Measurements from ENCODE around the gene MAPK4. TPM values are rescaled to one million over a fixed set of nuclear protein-coding genes. Genes with fewer than 3 reads are reported as not detected.

The MAPK4 gene
- total RNA-seq, 1 donor = not detected

DNA sequence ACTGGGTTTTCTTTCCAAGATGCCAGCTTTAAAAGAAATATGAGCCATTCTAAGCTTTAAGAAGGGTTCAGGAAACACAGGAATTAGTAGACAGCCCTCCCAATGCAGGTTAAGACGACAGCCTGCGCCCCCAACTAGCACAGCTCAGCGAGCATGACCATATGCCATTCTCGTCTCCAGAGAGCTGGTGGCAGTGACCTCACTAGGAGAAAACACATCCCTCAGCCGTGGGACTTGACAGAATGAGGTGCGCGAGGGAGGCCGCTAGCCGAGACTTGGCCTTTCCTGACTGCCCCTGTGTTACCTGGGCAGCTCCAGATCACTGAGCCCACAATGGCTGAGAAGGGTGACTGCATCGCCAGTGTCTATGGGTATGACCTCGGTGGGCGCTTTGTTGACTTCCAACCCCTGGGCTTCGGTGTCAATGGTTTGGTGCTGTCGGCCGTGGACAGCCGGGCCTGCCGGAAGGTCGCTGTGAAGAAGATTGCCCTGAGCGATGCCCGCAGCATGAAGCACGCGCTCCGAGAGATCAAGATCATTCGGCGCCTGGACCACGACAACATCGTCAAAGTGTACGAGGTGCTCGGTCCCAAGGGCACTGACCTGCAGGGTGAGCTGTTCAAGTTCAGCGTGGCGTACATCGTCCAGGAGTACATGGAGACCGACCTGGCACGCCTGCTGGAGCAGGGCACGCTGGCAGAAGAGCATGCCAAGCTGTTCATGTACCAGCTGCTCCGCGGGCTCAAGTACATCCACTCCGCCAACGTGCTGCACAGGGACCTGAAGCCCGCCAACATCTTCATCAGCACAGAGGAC lies 103.9 kb downstream of the MAPK4 start:
- Histone ChIP-seq H3K36me3 (ENCODE audit: insufficient read depth, low read length) (no peaks in the 10 kb centered on the region), H4K20me1 (ENCODE audit: insufficient read depth, low read length) (no peaks in the 10 kb centered on the region), H2AFZ (ENCODE audit: low read length) (no peak overlapping the region), H3K27me3 (ENCODE audit: insufficient read depth, low read length) (no peaks in the 10 kb centered on the region), H3K9me3 (ENCODE audit: low read depth, low read length) (no peaks in the 10 kb centered on the region), H3K79me2 (ENCODE audit: insufficient read depth, low read length) (no peaks in the 10 kb centered on the region), H3K4me1 (ENCODE audit: insufficient read depth, low read length) (no peaks in the 10 kb centered on the region), H3K4me2 (ENCODE audit: insufficient read depth, low read length) (no peak overlapping the region), H3K4me3 (ENCODE audit: insufficient read depth, low read length) (no peak overlapping the region), H3K27ac (ENCODE audit: low read depth, low read length) (no peak overlapping the region)
- no peak for DNase-seq (ENCODE audit: insufficient read length, low spot score, missing footprints)
- TF ChIP-seq, protein P1, sequence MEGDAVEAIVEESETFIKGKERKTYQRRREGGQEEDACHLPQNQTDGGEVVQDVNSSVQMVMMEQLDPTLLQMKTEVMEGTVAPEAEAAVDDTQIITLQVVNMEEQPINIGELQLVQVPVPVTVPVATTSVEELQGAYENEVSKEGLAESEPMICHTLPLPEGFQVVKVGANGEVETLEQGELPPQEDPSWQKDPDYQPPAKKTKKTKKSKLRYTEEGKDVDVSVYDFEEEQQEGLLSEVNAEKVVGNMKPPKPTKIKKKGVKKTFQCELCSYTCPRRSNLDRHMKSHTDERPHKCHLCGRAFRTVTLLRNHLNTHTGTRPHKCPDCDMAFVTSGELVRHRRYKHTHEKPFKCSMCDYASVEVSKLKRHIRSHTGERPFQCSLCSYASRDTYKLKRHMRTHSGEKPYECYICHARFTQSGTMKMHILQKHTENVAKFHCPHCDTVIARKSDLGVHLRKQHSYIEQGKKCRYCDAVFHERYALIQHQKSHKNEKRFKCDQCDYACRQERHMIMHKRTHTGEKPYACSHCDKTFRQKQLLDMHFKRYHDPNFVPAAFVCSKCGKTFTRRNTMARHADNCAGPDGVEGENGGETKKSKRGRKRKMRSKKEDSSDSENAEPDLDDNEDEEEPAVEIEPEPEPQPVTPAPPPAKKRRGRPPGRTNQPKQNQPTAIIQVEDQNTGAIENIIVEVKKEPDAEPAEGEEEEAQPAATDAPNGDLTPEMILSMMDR (IDR thresholded peaks at IDR 0.05; ENCODE audit: extremely low read depth, low read depth, low read length) = no peak

GRCh38 chr18:50665015-50665414 lies 105.1 kb downstream of the MAPK4 start:
- TF ChIP-seq, protein P1 (IDR thresholded peaks at IDR 0.05; ENCODE audit: extremely low read depth, low read depth, low read length) = no peak
- no peak overlapping the region for H3K4me2 ChIP-seq (ENCODE audit: insufficient read depth, low read length)
- no peak overlapping the region for H3K27ac ChIP-seq (ENCODE audit: low read depth, low read length)
- H3K79me2 ChIP-seq (ENCODE audit: insufficient read depth, low read length) = no peaks in the 10 kb centered on the region
- H4K20me1 ChIP-seq (ENCODE audit: insufficient read depth, low read length) = no peaks in the 10 kb centered on the region
- no peak for DNase-seq (ENCODE audit: insufficient read length, low spot score, missing footprints)
- H3K27me3 ChIP-seq (ENCODE audit: insufficient read depth, low read length) = no peaks in the 10 kb centered on the region
- no peak overlapping the region for H2AFZ ChIP-seq (ENCODE audit: low read length)
- H3K4me3 ChIP-seq (ENCODE audit: insufficient read depth, low read length) = no peak overlapping the region
- H3K4me1 ChIP-seq (ENCODE audit: insufficient read depth, low read length) = no peaks in the 10 kb centered on the region
- no peaks in the 10 kb centered on the region for H3K36me3 ChIP-seq (ENCODE audit: insufficient read depth, low read length)
- no peaks in the 10 kb centered on the region for H3K9me3 ChIP-seq (ENCODE audit: low read depth, low read length)

- Histone ChIP-seq H3K27me3 (ENCODE audit: insufficient read depth, low read length) (no peaks in the 10 kb centered on the region), H4K20me1 (ENCODE audit: insufficient read depth, low read length) (no peaks in the 10 kb centered on the region), H3K79me2 (ENCODE audit: insufficient read depth, low read length) (no peaks in the 10 kb centered on the region), H3K4me1 (ENCODE audit: insufficient read depth, low read length) (no peaks in the 10 kb centered on the region), H3K4me3 (ENCODE audit: insufficient read depth, low read length) (no peak overlapping the region), H2AFZ (ENCODE audit: low read length) (no peak overlapping the region), H3K27ac (ENCODE audit: low read depth, low read length) (no peak overlapping the region), H3K9me3 (ENCODE audit: low read depth, low read length) (no peaks in the 10 kb centered on the region), H3K36me3 (ENCODE audit: insufficient read depth, low read length) (no peaks in the 10 kb centered on the region), H3K4me2 (ENCODE audit: insufficient read depth, low read length) (no peak overlapping the region)
- DNase-seq (ENCODE audit: insufficient read length, low spot score, missing footprints) = no peak
- TF ChIP-seq, protein P1 (IDR thresholded peaks at IDR 0.05; ENCODE audit: extremely low read depth, low read depth, low read length) = no peak
Measured at GRCh38 chr18:50665519-50665918, 105.6 kb downstream of the MAPK4 start.

DNA sequence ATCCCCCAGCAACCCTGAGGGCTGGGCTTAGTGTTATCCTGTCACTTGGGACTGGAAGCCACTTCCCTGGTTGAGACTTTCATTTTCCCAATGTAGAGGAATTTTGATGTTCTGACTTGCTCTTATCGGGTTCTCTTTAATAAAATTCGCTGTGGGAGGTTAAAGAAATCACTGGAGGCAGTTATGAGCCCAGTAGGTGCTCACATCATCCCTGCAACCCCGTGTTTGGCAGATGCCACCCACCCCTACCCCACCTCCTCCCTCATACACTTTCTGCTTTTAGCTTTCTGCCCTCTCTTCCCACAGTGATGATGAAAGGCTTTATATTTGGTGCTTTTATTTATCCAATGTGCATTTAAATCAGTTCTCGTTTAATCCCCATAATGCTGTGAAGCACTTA lies 106.6 kb downstream of the MAPK4 start:
- Histone ChIP-seq H3K9me3 (ENCODE audit: low read depth, low read length) (no peaks in the 10 kb centered on the region), H3K4me3 (ENCODE audit: insufficient read depth, low read length) (no peak overlapping the region), H3K36me3 (ENCODE audit: insufficient read depth, low read length) (no peaks in the 10 kb centered on the region), H3K79me2 (ENCODE audit: insufficient read depth, low read length) (no peaks in the 10 kb centered on the region), H4K20me1 (ENCODE audit: insufficient read depth, low read length) (no peaks in the 10 kb centered on the region), H2AFZ (ENCODE audit: low read length) (no peak overlapping the region), H3K4me2 (ENCODE audit: insufficient read depth, low read length) (no peak overlapping the region), H3K27me3 (ENCODE audit: insufficient read depth, low read length) (no peaks in the 10 kb centered on the region), H3K4me1 (ENCODE audit: insufficient read depth, low read length) (no peaks in the 10 kb centered on the region), H3K27ac (ENCODE audit: low read depth, low read length) (no peak overlapping the region)
- no peak for DNase-seq (ENCODE audit: insufficient read length, low spot score, missing footprints)
- TF ChIP-seq, protein P1 (IDR thresholded peaks at IDR 0.05; ENCODE audit: extremely low read depth, low read depth, low read length) = no peak

All from osteoblast (primary cell).